ENCODE data around the gene FBN3.
A peak's percentile ranks its signal among the peaks of the same experiment; 100 is the strongest.

FBN3 gene

GRCh38 chr19:8144273-8144995 is 5.0 kb downstream of the FBN3 start:
- H3K4me3 ChIP-seq, result no peak overlapping the region
- TF ChIP-seq FOXP2 (optimal IDR thresholded peaks at IDR 0.05; ENCODE audit: control extremely low read depth, extremely low read length, insufficient read depth) (no peak), EZH2 (IDR thresholded peaks at IDR 0.05) (no peak), POLR2AphosphoS5 (IDR thresholded peaks at IDR 0.05; ENCODE audit: borderline replicate concordance, low read depth, low read length) (no peak)
- no peak for DNase-seq (ENCODE audit: low read depth, low spot score)
- H3K27ac ChIP-seq, result no peak overlapping the region
- no peak overlapping the region for H3K9ac ChIP-seq (ENCODE audit: insufficient read length)
- H3K36me3 ChIP-seq (ENCODE audit: insufficient read depth, low read length), result no peaks in the 10 kb centered on the region; the same call in 1 of the 2 replicates
- H3K9me3 ChIP-seq (ENCODE audit: low read depth, low read length), result no peaks in the 10 kb centered on the region

GRCh38 chr19:8143041-8143440 is 6.4 kb downstream of the FBN3 start:
- Histone ChIP-seq H3K9me3 (ENCODE audit: low read depth, low read length) (no peaks in the 10 kb centered on the region), H3K27ac (peak overlapping the region; percentile 76), H3K9ac (ENCODE audit: insufficient read length) (no peak overlapping the region), H3K4me3 (no peak overlapping the region), H3K36me3 (ENCODE audit: insufficient read depth, low read length) (peaks cover 7% of the 10 kb centered on the region; the same call in 1 of the 2 replicates)
- TF ChIP-seq EZH2 (IDR thresholded peaks at IDR 0.05), result no peak
- no peak for TF ChIP-seq FOXP2 (optimal IDR thresholded peaks at IDR 0.05; ENCODE audit: control extremely low read depth, extremely low read length, insufficient read depth)
- no peak for TF ChIP-seq POLR2AphosphoS5 (IDR thresholded peaks at IDR 0.05; ENCODE audit: borderline replicate concordance, low read depth, low read length)
- no peak for DNase-seq (ENCODE audit: low read depth, low spot score)

- peak overlapping the region; percentile 4; the same call in 1 of the 2 replicates for H3K27ac ChIP-seq
- H3K9ac ChIP-seq (ENCODE audit: insufficient read length), result no peak overlapping the region
- no peaks in the 10 kb centered on the region for H3K9me3 ChIP-seq (ENCODE audit: low read depth, low read length)
- peaks cover 10% of the 10 kb centered on the region; the same call in 1 of the 2 replicates for H3K36me3 ChIP-seq (ENCODE audit: insufficient read depth, low read length)
- DNase-seq (ENCODE audit: low read depth, low spot score), result no peak
- no peak for TF ChIP-seq EZH2 (IDR thresholded peaks at IDR 0.05)
- no peak for TF ChIP-seq POLR2AphosphoS5 (IDR thresholded peaks at IDR 0.05; ENCODE audit: borderline replicate concordance, low read depth, low read length)
- TF ChIP-seq FOXP2 (optimal IDR thresholded peaks at IDR 0.05; ENCODE audit: control extremely low read depth, extremely low read length, insufficient read depth), result no peak
- H3K4me3 ChIP-seq, result no peak overlapping the region
Observed at GRCh38 chr19:8142513-8142900, 6.9 kb downstream of the FBN3 start.

GRCh38 chr19:8141726-8142512 is 7.5 kb downstream of the FBN3 start:
- Histone ChIP-seq H3K9ac (ENCODE audit: insufficient read length) (no peak overlapping the region), H3K9me3 (ENCODE audit: low read depth, low read length) (no peaks in the 10 kb centered on the region), H3K27ac (peak overlapping the region; percentile 4; the same call in 1 of the 2 replicates), H3K4me3 (no peak overlapping the region), H3K36me3 (ENCODE audit: insufficient read depth, low read length) (peaks cover 10% of the 10 kb centered on the region; the same call in 1 of the 2 replicates)
- TF ChIP-seq POLR2AphosphoS5 (IDR thresholded peaks at IDR 0.05; ENCODE audit: borderline replicate concordance, low read depth, low read length) (no peak), EZH2 (IDR thresholded peaks at IDR 0.05) (no peak), FOXP2 (optimal IDR thresholded peaks at IDR 0.05; ENCODE audit: control extremely low read depth, extremely low read length, insufficient read depth) (no peak)
- DNase-seq (ENCODE audit: low read depth, low spot score), result no peak

GRCh38 chr19:8138201-8138600 is 11.2 kb downstream of the FBN3 start:
- Histone ChIP-seq H3K9ac (ENCODE audit: insufficient read length) (no peak overlapping the region), H3K27ac (no peak overlapping the region), H3K9me3 (ENCODE audit: low read depth, low read length) (no peaks in the 10 kb centered on the region), H3K36me3 (ENCODE audit: insufficient read depth, low read length) (peaks cover 14% of the 10 kb centered on the region; the same call in 1 of the 2 replicates), H3K4me3 (no peak overlapping the region)
- no peak for DNase-seq (ENCODE audit: low read depth, low spot score)
- TF ChIP-seq EZH2 (IDR thresholded peaks at IDR 0.05) (no peak), FOXP2 (optimal IDR thresholded peaks at IDR 0.05; ENCODE audit: control extremely low read depth, extremely low read length, insufficient read depth) (no peak), POLR2AphosphoS5 (IDR thresholded peaks at IDR 0.05; ENCODE audit: borderline replicate concordance, low read depth, low read length) (no peak)

GRCh38 chr19:8137425-8137824 is 12.0 kb downstream of the FBN3 start:
- TF ChIP-seq POLR2AphosphoS5 (IDR thresholded peaks at IDR 0.05; ENCODE audit: borderline replicate concordance, low read depth, low read length) (no peak), EZH2 (IDR thresholded peaks at IDR 0.05) (no peak)

GRCh38 chr19:8135946-8136618 is 13.3 kb downstream of the FBN3 start:
- no peak overlapping the region for H3K4me3 ChIP-seq
- peaks cover 14% of the 10 kb centered on the region; the same call in 1 of the 2 replicates for H3K36me3 ChIP-seq (ENCODE audit: insufficient read depth, low read length)
- H3K9me3 ChIP-seq (ENCODE audit: low read depth, low read length), result no peaks in the 10 kb centered on the region
- no peak for DNase-seq (ENCODE audit: low read depth, low spot score)
- no peak for TF ChIP-seq FOXP2 (optimal IDR thresholded peaks at IDR 0.05; ENCODE audit: control extremely low read depth, extremely low read length, insufficient read depth)
- TF ChIP-seq POLR2AphosphoS5 (IDR thresholded peaks at IDR 0.05; ENCODE audit: borderline replicate concordance, low read depth, low read length), result no peak
- TF ChIP-seq EZH2 (IDR thresholded peaks at IDR 0.05), result no peak
- H3K9ac ChIP-seq (ENCODE audit: insufficient read length), result no peak overlapping the region
- H3K27ac ChIP-seq, result no peak overlapping the region

More at GRCh38 chr19:8137425-8137824, 12.0 kb downstream of the FBN3 start:
- no peak overlapping the region for H3K4me3 ChIP-seq
- no peak overlapping the region for H3K27ac ChIP-seq
- no peaks in the 10 kb centered on the region for H3K9me3 ChIP-seq (ENCODE audit: low read depth, low read length)
- no peak for DNase-seq (ENCODE audit: low read depth, low spot score)
- no peak overlapping the region for H3K9ac ChIP-seq (ENCODE audit: insufficient read length)
- peaks cover 14% of the 10 kb centered on the region; the same call in 1 of the 2 replicates for H3K36me3 ChIP-seq (ENCODE audit: insufficient read depth, low read length)
